Tibial artery (tissue), 4 donors: ENCODE measurements around the gene SVOPL.

Experiments
- DNase-seq, 2 donors: peaks; one replicate each; pipeline ENCODE4 v3.0.0-alpha.2; 2019
- H3K27ac ChIP-seq, 2 donors: fragments of 200-600 bp; sonication (generic) in 1 of 2; 1 replicate in 1 of 2; 2 replicates in 1 of 2; pipeline ENCODE4 v1.5.1; 2018 to 2019; ENCODE audit warnings: mild to moderate bottlenecking in 1 of 2
- H3K27me3 ChIP-seq, 2 donors: fragments of 200-600 bp; sonication (generic) in 1 of 2; one replicate each; pipeline versions ENCODE4 v1.5.1 to v1.6.0; 2016 to 2019
- H3K36me3 ChIP-seq, 3 donors: fragments of 200-600 bp; sonication (generic) in 2 of 3; one replicate each; pipeline ENCODE4 v1.5.1; 2016 to 2019; ENCODE audit warnings: mild to moderate bottlenecking in 2 of 3
- H3K4me1 ChIP-seq, 4 donors: fragments of 200-600 bp; sonication (generic) in 2 of 4; 1 replicate in 3 of 4; 2 replicates in 1 of 4; pipeline ENCODE4 v1.5.1; 2016 to 2019
- H3K4me3 ChIP-seq, 2 donors: fragments of 200-600 bp; sonication (generic) in 1 of 2; 1 replicate in 1 of 2; 2 replicates in 1 of 2; pipeline ENCODE4 v1.5.1; 2018 to 2019; ENCODE audit warnings: mild to moderate bottlenecking in 2 of 2
- H3K9me3 ChIP-seq, 3 donors: fragments of 200-600 bp; sonication (generic) in 1 of 3; one replicate each; pipeline ENCODE4 v1.5.1; 2016 to 2019
- intact Hi-C: fragments of 100-400 bp; cut with DNase I; formaldehyde crosslinking; loops from one replicate; pipeline ENCODE4 v1.15.0; 2023; ENCODE audit warnings: low total_unique reads
- TF ChIP-seq, protein P1 (sequence below), 2 experiments: fragments of 200-600 bp in 1 of 2; fragments of 450-650 bp in 1 of 2; IDR thresholded peaks; one replicate each; pipeline ENCODE4 v1.5.1; 2017 to 2019; ENCODE audit warnings: antibody characterized with exemption in 2 of 2, mild to moderate bottlenecking in 1 of 2, moderate library complexity in 1 of 2

The SVOPL gene

DNA sequence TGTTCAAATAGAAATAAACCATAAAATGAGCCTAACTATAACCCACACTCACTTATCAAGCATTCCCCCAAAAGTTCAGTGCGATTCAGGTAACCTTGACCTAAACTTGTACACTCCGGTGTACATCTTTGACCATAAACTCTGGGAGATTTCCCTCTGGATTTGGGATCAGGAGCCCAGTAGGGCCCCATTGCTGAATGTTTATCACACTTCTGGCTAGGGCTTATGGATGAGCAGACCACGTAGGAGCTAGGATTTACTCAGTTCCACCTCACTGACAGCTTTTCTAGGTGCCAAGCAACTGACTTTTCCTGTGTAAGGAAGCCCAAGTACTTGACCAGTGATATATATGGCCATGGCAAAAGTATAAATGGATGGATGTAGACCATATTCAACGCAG, 113.7 kb downstream of the SVOPL start:
- no peak for DNase-seq
- H3K27ac ChIP-seq: no peak overlapping the region
- H3K4me1 ChIP-seq: no peaks in the 10 kb centered on the region
- H3K4me3 ChIP-seq: no peak overlapping the region
- no peaks in the 10 kb centered on the region for H3K27me3 ChIP-seq
- no peaks in the 10 kb centered on the region for H3K9me3 ChIP-seq
- peaks cover 18 to 29% (median 26%) of the 10 kb centered on the region in 3 donors for H3K36me3 ChIP-seq
- TF ChIP-seq, protein P1, sequence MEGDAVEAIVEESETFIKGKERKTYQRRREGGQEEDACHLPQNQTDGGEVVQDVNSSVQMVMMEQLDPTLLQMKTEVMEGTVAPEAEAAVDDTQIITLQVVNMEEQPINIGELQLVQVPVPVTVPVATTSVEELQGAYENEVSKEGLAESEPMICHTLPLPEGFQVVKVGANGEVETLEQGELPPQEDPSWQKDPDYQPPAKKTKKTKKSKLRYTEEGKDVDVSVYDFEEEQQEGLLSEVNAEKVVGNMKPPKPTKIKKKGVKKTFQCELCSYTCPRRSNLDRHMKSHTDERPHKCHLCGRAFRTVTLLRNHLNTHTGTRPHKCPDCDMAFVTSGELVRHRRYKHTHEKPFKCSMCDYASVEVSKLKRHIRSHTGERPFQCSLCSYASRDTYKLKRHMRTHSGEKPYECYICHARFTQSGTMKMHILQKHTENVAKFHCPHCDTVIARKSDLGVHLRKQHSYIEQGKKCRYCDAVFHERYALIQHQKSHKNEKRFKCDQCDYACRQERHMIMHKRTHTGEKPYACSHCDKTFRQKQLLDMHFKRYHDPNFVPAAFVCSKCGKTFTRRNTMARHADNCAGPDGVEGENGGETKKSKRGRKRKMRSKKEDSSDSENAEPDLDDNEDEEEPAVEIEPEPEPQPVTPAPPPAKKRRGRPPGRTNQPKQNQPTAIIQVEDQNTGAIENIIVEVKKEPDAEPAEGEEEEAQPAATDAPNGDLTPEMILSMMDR (IDR thresholded peaks at IDR 0.05): no peak
- intact Hi-C loops: no loop called here

DNA sequence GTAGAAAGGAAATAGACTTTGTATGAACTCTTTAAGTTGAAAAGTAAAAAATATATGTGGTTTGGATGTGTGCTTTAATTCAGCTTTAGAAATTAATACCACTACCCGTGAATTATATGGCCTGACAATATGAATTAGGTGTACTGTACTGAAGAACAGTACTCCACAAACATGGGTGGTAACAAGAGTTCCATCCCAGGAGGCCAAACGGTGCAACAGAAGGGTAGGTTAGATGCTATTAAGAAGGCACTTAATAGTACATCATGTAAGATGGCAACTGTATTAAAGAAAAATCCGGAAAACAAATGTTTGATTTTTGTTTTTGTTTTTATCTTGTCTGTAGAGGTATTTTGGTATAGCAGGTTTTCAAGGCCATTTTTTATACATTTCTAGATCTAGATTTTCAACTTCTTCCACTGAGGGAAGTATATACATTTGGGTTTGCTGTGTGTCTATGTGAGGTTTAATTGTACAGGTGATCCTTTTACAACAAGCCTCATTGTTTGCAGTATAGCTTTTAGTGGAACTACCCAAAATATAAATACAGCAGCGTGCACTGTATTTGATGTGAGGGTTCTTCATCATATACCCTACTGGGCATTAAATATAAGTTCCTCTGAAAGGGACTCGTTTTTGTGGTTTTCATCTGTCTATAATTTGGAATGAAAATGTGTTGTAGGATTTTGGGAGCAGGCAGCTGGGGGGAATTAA, 115.7 kb downstream of the SVOPL start:
- Histone ChIP-seq H3K36me3 (peaks cover 28 to 49% (median 44%) of the 10 kb centered on the region in 3 donors), H3K4me3 (no peak overlapping the region), H3K27me3 (no peaks in the 10 kb centered on the region), H3K4me1 (no peaks in the 10 kb centered on the region), H3K9me3 (no peaks in the 10 kb centered on the region), H3K27ac (no peak overlapping the region)
- no peak for DNase-seq
- intact Hi-C loops: no loop called here
- TF ChIP-seq, protein P1 (IDR thresholded peaks at IDR 0.05): no peak

DNA sequence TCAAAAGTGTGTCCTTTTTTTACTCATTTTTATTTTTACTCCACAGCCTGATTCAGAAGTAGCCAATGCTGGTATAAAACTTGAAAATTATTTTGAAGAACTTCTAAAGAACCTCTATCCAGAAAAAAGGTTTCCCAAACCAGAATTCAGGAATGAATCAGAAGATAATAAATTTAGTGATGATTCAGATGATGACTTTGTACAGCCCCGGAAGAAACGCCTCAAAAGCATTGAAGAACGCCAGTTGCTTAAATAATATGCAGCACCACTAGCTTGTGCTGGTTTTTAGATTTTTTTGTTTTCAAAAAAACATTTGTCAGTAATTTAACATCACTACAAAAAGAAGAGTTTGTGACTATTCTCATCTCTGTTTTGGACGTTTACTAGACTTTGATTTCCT, 116.5 kb downstream of the SVOPL start:
- Histone ChIP-seq H3K4me3 (no peak overlapping the region), H3K9me3 (no peaks in the 10 kb centered on the region), H3K4me1 (no peaks in the 10 kb centered on the region), H3K36me3 (peaks cover 36 to 56% (median 51%) of the 10 kb centered on the region in 3 donors), H3K27me3 (no peaks in the 10 kb centered on the region), H3K27ac (no peak overlapping the region)
- TF ChIP-seq, protein P1 (IDR thresholded peaks at IDR 0.05): no peak
- DNase-seq: no peak
- intact Hi-C loops: no loop called here

DNA sequence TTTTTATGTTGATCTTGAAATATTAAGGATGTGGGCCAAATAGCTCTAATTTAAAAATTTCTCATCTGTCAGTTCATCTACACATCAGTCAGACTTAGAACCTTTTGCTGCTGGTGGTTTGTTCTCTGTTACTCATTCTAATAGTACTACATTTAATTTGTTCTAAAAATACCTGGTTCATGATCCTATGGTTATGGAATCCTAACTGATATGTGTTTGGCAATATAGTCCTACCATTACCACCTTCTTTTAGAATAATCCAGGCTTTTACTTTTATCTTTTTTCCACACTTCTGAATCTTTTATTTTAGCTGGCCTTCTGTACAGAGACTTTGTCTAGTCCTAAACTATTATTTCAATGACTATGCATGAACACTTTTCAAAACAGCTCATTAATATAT, 116.9 kb downstream of the SVOPL start:
- intact Hi-C loops: no loop called here
- Histone ChIP-seq H3K4me3 (no peak overlapping the region), H3K36me3 (peaks cover 40 to 61% (median 55%) of the 10 kb centered on the region in 3 donors), H3K9me3 (no peaks in the 10 kb centered on the region), H3K27ac (no peak overlapping the region), H3K27me3 (no peaks in the 10 kb centered on the region), H3K4me1 (no peaks in the 10 kb centered on the region)
- DNase-seq: no peak
- TF ChIP-seq, protein P1 (IDR thresholded peaks at IDR 0.05): no peak

DNA sequence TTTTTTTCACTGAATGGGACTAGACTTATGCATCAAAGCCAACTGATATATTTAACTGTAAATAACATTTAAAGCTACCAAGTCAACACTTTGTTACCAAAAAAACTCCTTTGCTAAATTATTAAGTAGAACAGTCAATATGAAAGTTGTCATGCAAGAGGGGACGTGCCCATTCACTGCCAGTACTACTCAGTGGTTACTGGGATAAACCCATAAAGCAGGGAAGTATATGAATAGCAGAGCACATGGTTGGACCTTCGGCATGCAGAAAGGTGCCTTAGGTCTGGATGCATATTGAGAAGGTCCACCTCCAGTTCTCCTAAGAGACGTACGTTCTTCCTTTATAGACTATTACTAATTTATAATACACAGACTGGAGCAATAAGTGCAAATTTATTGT, 120.1 kb downstream of the SVOPL start:
- no peak for DNase-seq
- no peaks in the 10 kb centered on the region for H3K9me3 ChIP-seq
- no peaks in the 10 kb centered on the region for H3K27me3 ChIP-seq
- H3K36me3 ChIP-seq: peaks cover 53 to 86% (median 71%) of the 10 kb centered on the region in 3 donors
- intact Hi-C loops: no loop called here
- no peak overlapping the region for H3K4me3 ChIP-seq
- TF ChIP-seq, protein P1 (IDR thresholded peaks at IDR 0.05): no peak
- no peaks in the 10 kb centered on the region for H3K4me1 ChIP-seq
- H3K27ac ChIP-seq: no peak overlapping the region
